ENCODE measurements around the gene ALLC. TPM values are rescaled to one million over a fixed set of nuclear protein-coding genes. Genes with fewer than 3 reads are reported as not detected.

The ALLC gene
- total RNA-seq, 1 experiment from 2014 or later = not detected

DNA sequence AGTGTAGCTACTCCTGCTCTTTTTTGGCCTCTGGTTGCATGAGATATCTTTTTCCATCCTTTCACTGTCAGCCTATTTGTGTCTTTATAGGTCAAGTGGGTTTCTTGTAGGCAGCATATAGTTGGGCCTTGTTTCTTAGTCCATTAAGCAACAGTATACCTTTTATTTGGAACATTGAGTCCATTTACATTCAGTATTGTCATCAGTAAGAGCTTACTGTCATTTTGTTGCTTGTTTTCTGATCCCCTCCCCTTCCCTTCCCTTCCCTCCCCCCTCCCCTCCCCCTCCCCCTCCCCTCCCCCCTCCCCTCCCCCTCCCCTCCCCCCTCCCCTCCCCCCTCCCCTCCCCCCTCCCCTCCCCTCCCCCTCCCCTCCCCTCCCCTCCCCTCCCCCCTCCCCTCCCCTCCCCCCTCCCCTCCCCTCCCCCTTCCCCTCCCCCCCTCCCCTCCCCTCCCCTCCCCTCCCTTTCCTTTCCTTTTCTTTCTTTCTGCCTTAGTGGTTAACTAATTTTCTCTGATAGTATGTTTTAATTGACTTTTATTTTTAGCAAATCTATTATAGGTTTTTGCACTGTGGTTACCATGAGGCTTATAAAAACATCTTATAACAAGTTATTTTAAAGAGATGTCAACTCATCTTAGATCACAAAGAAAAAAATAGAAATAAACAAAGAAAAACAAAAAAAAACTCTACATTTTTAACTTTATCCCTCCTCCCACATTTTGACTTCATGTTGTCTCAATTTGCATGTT, 32.2 kb downstream of the ALLC start:
- no peaks in the 10 kb centered on the region for H3K36me3 Mint-ChIP-seq (ENCODE audit: insufficient read depth, unreplicated experiment)
- no peak for DNase-seq
- BruUV-seq (replicated peaks) = no TSS peak
- H3K27me3 Mint-ChIP-seq (ENCODE audit: insufficient read depth, unreplicated experiment) = peaks cover 13% of the 10 kb centered on the region
- Histone ChIP-seq H3K9me3 (peaks cover 3% of the 10 kb centered on the region; the same call in 1 of the 2 replicates), H3K4me1 (no peaks in the 10 kb centered on the region), H3K27me3 (replicated peaks; ENCODE audit: control insufficient read depth, insufficient read depth, low read length) (no peaks in the 10 kb centered on the region), H3K4me3 (ENCODE audit: low read depth, low read length) (no peak overlapping the region), H3K36me3 (ENCODE audit: control insufficient read depth, insufficient read depth, low read length) (no peaks in the 10 kb centered on the region)
- H3K9me3 Mint-ChIP-seq (ENCODE audit: unreplicated experiment) = peaks cover 7% of the 10 kb centered on the region
- H3K4me3 Mint-ChIP-seq (ENCODE audit: unreplicated experiment) = no peak overlapping the region
- POLR2A ChIA-PET = no interaction called here
- CTCF ChIA-PET = no interaction called here
- intact Hi-C loops (cut with micrococcal nuclease; ENCODE audit: unreplicated experiment) = no loop called here
- H3K4me1 Mint-ChIP-seq (ENCODE audit: low read depth, unreplicated experiment) = no peaks in the 10 kb centered on the region
- TF ChIP-seq, protein P1, sequence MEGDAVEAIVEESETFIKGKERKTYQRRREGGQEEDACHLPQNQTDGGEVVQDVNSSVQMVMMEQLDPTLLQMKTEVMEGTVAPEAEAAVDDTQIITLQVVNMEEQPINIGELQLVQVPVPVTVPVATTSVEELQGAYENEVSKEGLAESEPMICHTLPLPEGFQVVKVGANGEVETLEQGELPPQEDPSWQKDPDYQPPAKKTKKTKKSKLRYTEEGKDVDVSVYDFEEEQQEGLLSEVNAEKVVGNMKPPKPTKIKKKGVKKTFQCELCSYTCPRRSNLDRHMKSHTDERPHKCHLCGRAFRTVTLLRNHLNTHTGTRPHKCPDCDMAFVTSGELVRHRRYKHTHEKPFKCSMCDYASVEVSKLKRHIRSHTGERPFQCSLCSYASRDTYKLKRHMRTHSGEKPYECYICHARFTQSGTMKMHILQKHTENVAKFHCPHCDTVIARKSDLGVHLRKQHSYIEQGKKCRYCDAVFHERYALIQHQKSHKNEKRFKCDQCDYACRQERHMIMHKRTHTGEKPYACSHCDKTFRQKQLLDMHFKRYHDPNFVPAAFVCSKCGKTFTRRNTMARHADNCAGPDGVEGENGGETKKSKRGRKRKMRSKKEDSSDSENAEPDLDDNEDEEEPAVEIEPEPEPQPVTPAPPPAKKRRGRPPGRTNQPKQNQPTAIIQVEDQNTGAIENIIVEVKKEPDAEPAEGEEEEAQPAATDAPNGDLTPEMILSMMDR (IDR thresholded peaks at IDR 0.05; ENCODE audit: insufficient read depth in 1 of 2, low read depth in 1 of 2, low read length in 1 of 2, severe bottlenecking in 1 of 2, unreplicated experiment in 1 of 2) = no peak
- no peak overlapping the region for H3K27ac Mint-ChIP-seq (ENCODE audit: unreplicated experiment)

DNA sequence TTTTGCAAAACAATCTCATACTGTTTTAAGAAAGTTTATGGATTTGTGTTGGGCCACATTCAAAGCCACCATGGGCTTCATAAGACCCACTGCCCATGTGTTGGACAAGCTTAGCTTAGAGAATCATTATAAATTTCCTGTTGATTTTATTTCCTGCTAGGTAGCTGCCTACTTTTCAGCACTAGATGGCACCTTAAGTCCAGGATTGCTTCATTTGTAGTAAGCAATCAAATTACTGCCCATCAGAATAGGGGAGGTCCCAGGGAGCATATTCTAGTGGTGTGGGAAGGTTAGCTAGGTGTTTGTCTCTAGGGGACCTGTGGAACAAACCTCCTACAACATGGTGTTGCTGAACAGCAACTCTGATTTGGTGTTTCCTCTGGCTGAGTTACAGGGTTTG, 34.4 kb downstream of the ALLC start:
- ChIA-PET POLR2A (no interaction called here), CTCF (interaction anchor here (0.5 to 1.7 kb wide), 4 partner anchors 33 to 114 kb away, joined by 3 to 6 read pairs (median 4); no protein-coding TSS in a partner anchor)
- peaks cover 18% of the 10 kb centered on the region for H3K27me3 Mint-ChIP-seq (ENCODE audit: insufficient read depth, unreplicated experiment)
- Histone ChIP-seq H3K4me3 (ENCODE audit: low read depth, low read length) (no peak overlapping the region), H3K27me3 (replicated peaks; ENCODE audit: control insufficient read depth, insufficient read depth, low read length) (no peaks in the 10 kb centered on the region), H3K4me1 (no peaks in the 10 kb centered on the region), H3K9me3 (peaks cover 3% of the 10 kb centered on the region; the same call in 1 of the 2 replicates), H3K36me3 (ENCODE audit: control insufficient read depth, insufficient read depth, low read length) (no peaks in the 10 kb centered on the region)
- peaks cover 7% of the 10 kb centered on the region for H3K9me3 Mint-ChIP-seq (ENCODE audit: unreplicated experiment)
- H3K27ac Mint-ChIP-seq (ENCODE audit: unreplicated experiment) = no peak overlapping the region
- peak in 1 of 2 experiments; percentile 24 for DNase-seq
- H3K4me1 Mint-ChIP-seq (ENCODE audit: low read depth, unreplicated experiment) = no peaks in the 10 kb centered on the region
- TF ChIP-seq, protein P1 (IDR thresholded peaks at IDR 0.05; ENCODE audit: insufficient read depth in 1 of 2, low read depth in 1 of 2, low read length in 1 of 2, severe bottlenecking in 1 of 2, unreplicated experiment in 1 of 2) = peak; percentile 6 to 23
- no peaks in the 10 kb centered on the region for H3K36me3 Mint-ChIP-seq (ENCODE audit: insufficient read depth, unreplicated experiment)
- no peak overlapping the region for H3K4me3 Mint-ChIP-seq (ENCODE audit: unreplicated experiment)
- intact Hi-C loops (cut with micrococcal nuclease; ENCODE audit: unreplicated experiment) = loop anchor here (1.0 to 2.0 kb wide), 2 partner anchors 88 to 112 kb away; no protein-coding TSS in a partner anchor
- BruUV-seq (replicated peaks) = no TSS peak

DNA sequence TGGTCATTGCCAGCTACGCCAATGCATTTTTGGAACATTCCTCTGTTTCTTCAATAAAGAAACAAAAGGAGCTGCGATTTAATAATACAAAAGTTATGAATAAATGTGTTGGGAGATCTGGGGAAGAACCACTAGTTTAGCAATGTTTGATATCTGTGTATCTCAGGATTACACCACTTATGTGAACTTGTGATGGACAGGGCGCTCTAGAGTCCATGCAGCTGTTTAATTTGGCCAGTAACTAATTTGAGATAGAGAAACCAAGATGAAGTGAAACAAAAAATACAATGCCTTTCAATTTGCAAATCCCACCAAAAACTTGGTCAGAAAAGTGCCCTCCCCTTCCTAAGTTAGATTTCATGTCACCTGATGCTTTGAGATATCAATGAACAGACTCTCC, 38.5 kb downstream of the ALLC start:
- H3K27me3 ChIP-seq (replicated peaks; ENCODE audit: control insufficient read depth, insufficient read depth, low read length) = no peaks in the 10 kb centered on the region

More for the DNA sequence above, 38.5 kb downstream of the ALLC start:
- TF ChIP-seq, protein P1 (IDR thresholded peaks at IDR 0.05; ENCODE audit: insufficient read depth in 1 of 2, low read depth in 1 of 2, low read length in 1 of 2, severe bottlenecking in 1 of 2, unreplicated experiment in 1 of 2) = no peak
- Histone ChIP-seq H3K4me1 (no peaks in the 10 kb centered on the region), H3K36me3 (ENCODE audit: control insufficient read depth, insufficient read depth, low read length) (no peaks in the 10 kb centered on the region), H3K9me3 (0 out of 2 replicates have a peak, but pooled peaks cover 3% of the 10 kb centered on the region), H3K4me3 (ENCODE audit: low read depth, low read length) (no peak overlapping the region)
- Mint-ChIP-seq H3K9me3 (ENCODE audit: unreplicated experiment) (no peaks in the 10 kb centered on the region), H3K4me1 (ENCODE audit: low read depth, unreplicated experiment) (no peaks in the 10 kb centered on the region), H3K4me3 (ENCODE audit: unreplicated experiment) (no peak overlapping the region), H3K27me3 (ENCODE audit: insufficient read depth, unreplicated experiment) (peaks cover 33% of the 10 kb centered on the region), H3K36me3 (ENCODE audit: insufficient read depth, unreplicated experiment) (no peaks in the 10 kb centered on the region), H3K27ac (ENCODE audit: unreplicated experiment) (no peak overlapping the region)
- intact Hi-C loops (cut with micrococcal nuclease; ENCODE audit: unreplicated experiment) = no loop called here
- no peak for DNase-seq
- CTCF ChIA-PET = no interaction called here
- no TSS peak for BruUV-seq (replicated peaks)
- POLR2A ChIA-PET = no interaction called here

Data from Caco-2 (cell line).